HG03103 (cell line): Measurements from ENCODE around the gene CHCHD4.

Source experiments
- ATAC-seq: cut with Tn5 transposase; IDR thresholded peaks from one replicate; pipeline ENCODE4 v1.9.1; 2021; ENCODE audit warnings: low read depth; ENCODE audit not compliant: unreplicated experiment

Gene CHCHD4

GRCh38 chr3:14124615-14125192, at the start of gene CHCHD4, which contains the start of gene TMEM43:
Gene CHCHD4 (minus strand): TSS chr3:14124870. CDS start chr3:14124676, 194 bp downstream.
Gene TMEM43 (plus strand): TSS chr3:14125052. CDS start chr3:14125194, 142 bp downstream.
- peak; percentile 85 for ATAC-seq

GRCh38 chr3:14172496-14172895, 47.8 kb upstream of the CHCHD4 start:
- ATAC-seq: no peak

GRCh38 chr3:14170531-14171159, 46.0 kb upstream of the CHCHD4 start:
- no peak for ATAC-seq

GRCh38 chr3:14169871-14170270, 45.2 kb upstream of the CHCHD4 start:
- no peak for ATAC-seq

GRCh38 chr3:14169435-14169834, 44.8 kb upstream of the CHCHD4 start:
- no peak for ATAC-seq

- ATAC-seq: no peak
Observed at GRCh38 chr3:14166877-14167603, 42.4 kb upstream of the CHCHD4 start.

- ATAC-seq: no peak
Observed at GRCh38 chr3:14162178-14162577, 37.5 kb upstream of the CHCHD4 start.

GRCh38 chr3:14161282-14161681, 36.6 kb upstream of the CHCHD4 start:
- ATAC-seq: no peak

GRCh38 chr3:14159426-14159825, 34.8 kb upstream of the CHCHD4 start:
- no peak for ATAC-seq

- ATAC-seq: no peak
Observed at GRCh38 chr3:14158370-14158769, 33.7 kb upstream of the CHCHD4 start.

GRCh38 chr3:14157951-14158350, 33.3 kb upstream of the CHCHD4 start:
- ATAC-seq: no peak

GRCh38 chr3:14156843-14157561, 32.3 kb upstream of the CHCHD4 start:
- ATAC-seq: no peak

- no peak for ATAC-seq
Observed at GRCh38 chr3:14156201-14156600, 31.5 kb upstream of the CHCHD4 start.

GRCh38 chr3:14154895-14155440, 30.3 kb upstream of the CHCHD4 start:
- no peak for ATAC-seq

- ATAC-seq: no peak
Observed at GRCh38 chr3:14154276-14154675, 29.6 kb upstream of the CHCHD4 start.

- ATAC-seq: no peak
Observed at GRCh38 chr3:14153663-14154062, 29.0 kb upstream of the CHCHD4 start.

- ATAC-seq: no peak
Observed at GRCh38 chr3:14152963-14153355, 28.3 kb upstream of the CHCHD4 start.

GRCh38 chr3:14152233-14152962, 27.7 kb upstream of the CHCHD4 start:
- no peak for ATAC-seq

- no peak for ATAC-seq
Observed at GRCh38 chr3:14151471-14152083, 26.9 kb upstream of the CHCHD4 start.
